Brain microvascular endothelial cell (primary cell): ENCODE measurements around the gene KDM1B.
"Not testable (repeated sequence)": the region's sequence is repeated elsewhere in the genome, so short reads cannot be mapped to it uniquely, and the experiment has no call there.

Experiments
- DNase-seq: peaks from one replicate; pipeline ENCODE4 v3.0.0-alpha.2; 2020
- H3K27ac ChIP-seq: fragments of 250-450 bp; sonication (Bioruptor Pico); 2 replicates; pipeline ENCODE4 v1.5.1; 2020; ENCODE audit warnings: mild to moderate bottlenecking, moderate library complexity
- H3K27me3 ChIP-seq: fragments of 250-450 bp; sonication (Bioruptor Pico); replicated peaks from 2 replicates; pipeline ENCODE4 v1.5.1; 2020; ENCODE audit warnings: mild to moderate bottlenecking
- H3K36me3 ChIP-seq: fragments of 250-450 bp; sonication (Bioruptor Pico); replicated peaks from 2 replicates; pipeline ENCODE4 v1.5.1; 2020; ENCODE audit warnings: mild to moderate bottlenecking
- H3K4me3 ChIP-seq: 2 replicates; pipeline ENCODE4 v1.5.1; 2011; ENCODE audit warnings: low read depth, mild to moderate bottlenecking, control low read depth, low read length, moderate library complexity
- CTCF ChIP-seq: IDR thresholded peaks from 2 replicates; pipeline ENCODE4 v1.5.1; 2011; ENCODE audit warnings: low read depth, mild to moderate bottlenecking, moderate library complexity, low read length, control low read depth, inconsistent platforms; ENCODE audit errors: missing control alignments
- in situ Hi-C: cut with HindIII; loops from 2 replicates; pipeline ENCODE4 v1.10.0; 2017; ENCODE audit warnings: low sequenced_read_pairs, low pct_ligation_motif_present

KDM1B gene

GRCh38 chr6:18215436-18215835 is 60.2 kb downstream of the KDM1B start:
- in situ Hi-C loops: no loop called here

GRCh38 chr6:18216411-18216810 is 61.2 kb downstream of the KDM1B start:
- peaks cover 5% of the 10 kb centered on the region for H3K36me3 ChIP-seq
- no peak for TF ChIP-seq CTCF
- in situ Hi-C loops: no loop called here
- no peaks in the 10 kb centered on the region for H3K27me3 ChIP-seq
- no peak overlapping the region for H3K4me3 ChIP-seq
- peak; percentile 79 for DNase-seq
- peak overlapping the region; percentile 57 for H3K27ac ChIP-seq

More at GRCh38 chr6:18215436-18215835, 60.2 kb downstream of the KDM1B start:
- H3K27me3 ChIP-seq: no peaks in the 10 kb centered on the region
- H3K27ac ChIP-seq: no peak overlapping the region
- no peaks in the 10 kb centered on the region for H3K36me3 ChIP-seq
- DNase-seq: no peak
- no peak overlapping the region for H3K4me3 ChIP-seq
- no peak for TF ChIP-seq CTCF

- DNase-seq: no peak
- in situ Hi-C loops: no loop called here
- H3K36me3 ChIP-seq: peaks cover 9% of the 10 kb centered on the region
- no peak for TF ChIP-seq CTCF
- no peak overlapping the region for H3K4me3 ChIP-seq
- H3K27ac ChIP-seq: no peak overlapping the region
- H3K27me3 ChIP-seq: no peaks in the 10 kb centered on the region
Measured at GRCh38 chr6:18218233-18218632, 63.0 kb downstream of the KDM1B start.

- DNase-seq: no peak
- Histone ChIP-seq H3K27me3 (no peaks in the 10 kb centered on the region), H3K36me3 (peaks cover 9% of the 10 kb centered on the region), H3K4me3 (no peak overlapping the region), H3K27ac (no peak overlapping the region)
- in situ Hi-C loops: no loop called here
- TF ChIP-seq CTCF: no peak
Measured at GRCh38 chr6:18219591-18219990, 64.4 kb downstream of the KDM1B start.

- no peak for TF ChIP-seq CTCF
- no peak for DNase-seq
- peaks cover 11% of the 10 kb centered on the region for H3K36me3 ChIP-seq
- in situ Hi-C loops: no loop called here
- H3K4me3 ChIP-seq: no peak overlapping the region
- H3K27ac ChIP-seq: no peak overlapping the region
- H3K27me3 ChIP-seq: no peaks in the 10 kb centered on the region
Measured at GRCh38 chr6:18221288-18221615, 66.0 kb downstream of the KDM1B start.

- H3K27ac ChIP-seq, in situ Hi-C loops, H3K27me3 ChIP-seq, DNase-seq, H3K4me3 ChIP-seq: not testable (repeated sequence)
- peaks cover 21% of the 10 kb centered on the region for H3K36me3 ChIP-seq
Measured at GRCh38 chr6:18226451-18227105, 71.4 kb downstream of the KDM1B start.

- H3K27ac ChIP-seq, H3K4me3 ChIP-seq, in situ Hi-C loops, DNase-seq, H3K27me3 ChIP-seq: not testable (repeated sequence)
- H3K36me3 ChIP-seq: peaks cover 19% of the 10 kb centered on the region
Measured at GRCh38 chr6:18227166-18227565, 71.9 kb downstream of the KDM1B start.

- H3K36me3 ChIP-seq: peaks cover 21% of the 10 kb centered on the region
- H3K27ac ChIP-seq, DNase-seq, in situ Hi-C loops, H3K27me3 ChIP-seq, H3K4me3 ChIP-seq: not testable (repeated sequence)
Measured at GRCh38 chr6:18228590-18228989, 73.4 kb downstream of the KDM1B start.

- H3K27me3 ChIP-seq, H3K4me3 ChIP-seq, H3K27ac ChIP-seq, in situ Hi-C loops, DNase-seq: not testable (repeated sequence)
- H3K36me3 ChIP-seq: peaks cover 24% of the 10 kb centered on the region
Measured at GRCh38 chr6:18231856-18232255, 76.6 kb downstream of the KDM1B start.

GRCh38 chr6:18233770-18234169 is 78.5 kb downstream of the KDM1B start:
- H3K4me3 ChIP-seq, H3K27ac ChIP-seq, H3K27me3 ChIP-seq, in situ Hi-C loops, DNase-seq: not testable (repeated sequence)
- H3K36me3 ChIP-seq: peaks cover 12% of the 10 kb centered on the region
